Naive B cell (primary cell): ENCODE results near the gene TBC1D26. TPM values are rescaled to one million over a fixed set of nuclear protein-coding genes. Genes with fewer than 3 reads are reported as not detected.

ENCODE experiments used
- polyA plus RNA-seq, 6 donors: library from polyadenylated mRNA; unstranded; fragments of 300-500 nt; fragmentation: Illumina TruSeq; gene quantifications; one replicate each; pipeline ENCODE4 v1.2.3, GENCODE V29; 2021; ENCODE audit warnings: low read depth in 6 of 6

TBC1D26 gene
- polyA plus RNA-seq, 6 donors from 2014 or later: not detected

Other genes starting within 250 kb of the TBC1D26 start
- 1 to 10 TPM; 3.3 to 6.2 (median 5.3) TPM for gene TVP23C, start 168.8 kb upstream of the TBC1D26 start, polyA plus RNA-seq
- gene FBXW10B, start 112.6 kb upstream of the TBC1D26 start, polyA plus RNA-seq: not detected
- 1 to 10 TPM in 5 of 6 donors, not detected in 1; 2.0 to 6.7 (median 4.3) TPM for gene TRIM16, start 48.0 kb upstream of the TBC1D26 start, polyA plus RNA-seq
- gene ZNF286A, start 32.5 kb upstream of the TBC1D26 start, polyA plus RNA-seq: 10 to 100 TPM in 5 of 6 donors, 1 to 10 TPM in 1; 9.6 to 17.0 (median 14.5) TPM
- gene ADORA2B, start 212.8 kb downstream of the TBC1D26 start, polyA plus RNA-seq: 1 to 10 TPM in 3 of 6 donors, under 1 TPM in 3; 0.20 to 1.6 (median 0.99) TPM